Measurements from ENCODE around the gene KRT83.

DNA sequence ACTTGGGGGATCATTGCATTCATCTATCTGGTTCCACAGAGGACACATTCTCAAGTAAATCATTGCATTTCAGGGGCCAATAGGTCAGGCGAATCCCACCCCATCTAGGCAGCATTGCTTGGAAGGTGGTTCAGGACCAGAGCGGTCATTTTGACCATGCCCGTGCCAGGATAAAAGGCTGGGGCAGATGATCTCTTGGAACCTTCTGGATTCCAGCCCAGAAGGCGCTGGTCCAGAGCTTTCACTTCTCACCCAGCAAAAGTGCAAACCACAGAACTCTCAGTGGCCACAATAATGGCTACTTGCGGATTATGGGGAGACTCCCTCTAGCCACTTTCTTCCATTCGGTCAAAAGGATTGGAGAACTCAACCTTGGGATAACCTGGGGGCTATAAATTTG lies 46.7 kb upstream of the KRT83 start:
- no peak for TF ChIP-seq EZH2 (IDR thresholded peaks at IDR 0.05; ENCODE audit: borderline replicate concordance, insufficient read depth, low read depth, low read length, poor library complexity, severe bottlenecking)
- TF ChIP-seq CTCF (IDR thresholded peaks at IDR 0.05): no peak
